Ascending aorta (tissue), 2 donors: ENCODE data around the gene MYOM1. TPM values are rescaled to one million over a fixed set of nuclear protein-coding genes. Genes with fewer than 3 reads are reported as not detected.

Experiments
- DNase-seq, 2 donors: peaks; one replicate each; pipeline ENCODE4 v3.0.0-alpha.2; 2019; ENCODE audit warnings: low spot score in 2 of 2
- H3K27ac ChIP-seq, 2 donors: fragments of 200-600 bp; sonication (generic); one replicate each; pipeline ENCODE4 v1.5.1; 2016 to 2017; ENCODE audit warnings: mild to moderate bottlenecking in 1 of 2
- H3K27me3 ChIP-seq: fragments of 200-600 bp; sonication (generic); one replicate; pipeline ENCODE4 v1.5.1; 2017
- H3K36me3 ChIP-seq, 2 donors: fragments of 200-600 bp; sonication (generic); one replicate each; pipeline ENCODE4 v1.5.1; 2016
- H3K4me1 ChIP-seq, 2 donors: fragments of 200-600 bp; sonication (generic); one replicate each; pipeline ENCODE4 v1.5.1; 2016 to 2017; ENCODE audit warnings: mild to moderate bottlenecking in 1 of 2
- H3K4me3 ChIP-seq, 2 donors: fragments of 200-600 bp; sonication (generic); one replicate each; pipeline ENCODE4 v1.5.1; 2016 to 2017; ENCODE audit warnings: mild to moderate bottlenecking in 1 of 2
- H3K9me3 ChIP-seq, 2 donors: fragments of 200-600 bp; sonication (generic); one replicate each; pipeline ENCODE4 v1.5.1; 2016
- CTCF ChIP-seq, 3 experiments: fragments of 200-600 bp in 2 of 3; fragments of 450-650 bp in 1 of 3; sonication (generic) in 2 of 3; IDR thresholded peaks; one replicate each; pipeline ENCODE4 v1.5.1; 2016 to 2019; ENCODE audit warnings: antibody characterized with exemption in 3 of 3, mild to moderate bottlenecking in 1 of 3, moderate library complexity in 1 of 3
- intact Hi-C: fragments of 100-400 bp; cut with DNase I; formaldehyde crosslinking; loops from one replicate; pipeline ENCODE4 v1.15.1; 2023
- total RNA-seq: library from RNA; depleted of rRNA; stranded (reverse); fragments of >200 nt; gene quantifications from one replicate; pipeline ENCODE4 v1.1.0, GENCODE V29; 2016

MYOM1 gene
- total RNA-seq, 1 donor from 2014 or later: 7.8 TPM

GRCh38 chr18:3097082-3097481, 122.7 kb downstream of the MYOM1 start:
- no peaks in the 10 kb centered on the region for H3K27me3 ChIP-seq

DNA sequence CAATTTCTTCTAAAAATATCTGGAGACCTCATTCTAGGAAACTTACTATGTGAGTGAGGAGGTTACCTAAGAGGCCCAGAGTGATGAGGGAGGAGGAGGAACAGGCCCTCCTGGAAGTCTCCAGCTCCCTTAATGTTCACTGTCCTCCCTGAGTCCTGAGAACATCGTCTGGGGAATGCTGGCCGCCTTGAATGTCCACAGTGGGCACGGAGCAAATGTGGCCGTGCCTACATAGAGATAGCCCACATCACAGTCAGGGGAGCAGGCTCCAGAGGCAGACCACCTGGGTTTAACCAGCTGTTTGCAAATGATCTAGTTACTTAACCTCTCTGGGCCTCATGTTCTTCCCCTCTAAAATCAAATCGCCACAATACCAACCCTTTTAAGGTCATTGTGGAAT, 123.8 kb downstream of the MYOM1 start:
- H3K4me3 ChIP-seq: no peak overlapping the region
- DNase-seq: no peak
- peaks cover 6 to 9% of the 10 kb centered on the region in 2 donors for H3K36me3 ChIP-seq
- TF ChIP-seq CTCF (IDR thresholded peaks at IDR 0.05): no peak
- intact Hi-C loops: no loop called here
- no peaks in the 10 kb centered on the region for H3K9me3 ChIP-seq
- peaks cover 0 to 12% of the 10 kb centered on the region in 2 donors for H3K4me1 ChIP-seq
- H3K27ac ChIP-seq: no peak overlapping the region
- no peaks in the 10 kb centered on the region for H3K27me3 ChIP-seq

More at GRCh38 chr18:3097082-3097481, 122.7 kb downstream of the MYOM1 start:
- intact Hi-C loops: no loop called here
- DNase-seq: no peak
- Histone ChIP-seq H3K4me3 (no peak overlapping the region), H3K4me1 (peaks cover 0 to 12% of the 10 kb centered on the region in 2 donors), H3K27ac (no peak overlapping the region), H3K9me3 (no peaks in the 10 kb centered on the region), H3K36me3 (peaks cover 6 to 9% of the 10 kb centered on the region in 2 donors)
- TF ChIP-seq CTCF (IDR thresholded peaks at IDR 0.05): no peak

GRCh38 chr18:3094338-3094684, 125.5 kb downstream of the MYOM1 start:
- Histone ChIP-seq H3K4me3 (no peak overlapping the region), H3K36me3 (peaks cover 4 to 5% of the 10 kb centered on the region in 2 donors), H3K4me1 (peaks cover 0 to 12% of the 10 kb centered on the region in 2 donors), H3K27me3 (no peaks in the 10 kb centered on the region), H3K9me3 (no peaks in the 10 kb centered on the region), H3K27ac (peak overlapping the region in 1 of 2 donors; percentile 5)
- no peak for DNase-seq
- intact Hi-C loops: no loop called here
- TF ChIP-seq CTCF (IDR thresholded peaks at IDR 0.05): no peak

DNA sequence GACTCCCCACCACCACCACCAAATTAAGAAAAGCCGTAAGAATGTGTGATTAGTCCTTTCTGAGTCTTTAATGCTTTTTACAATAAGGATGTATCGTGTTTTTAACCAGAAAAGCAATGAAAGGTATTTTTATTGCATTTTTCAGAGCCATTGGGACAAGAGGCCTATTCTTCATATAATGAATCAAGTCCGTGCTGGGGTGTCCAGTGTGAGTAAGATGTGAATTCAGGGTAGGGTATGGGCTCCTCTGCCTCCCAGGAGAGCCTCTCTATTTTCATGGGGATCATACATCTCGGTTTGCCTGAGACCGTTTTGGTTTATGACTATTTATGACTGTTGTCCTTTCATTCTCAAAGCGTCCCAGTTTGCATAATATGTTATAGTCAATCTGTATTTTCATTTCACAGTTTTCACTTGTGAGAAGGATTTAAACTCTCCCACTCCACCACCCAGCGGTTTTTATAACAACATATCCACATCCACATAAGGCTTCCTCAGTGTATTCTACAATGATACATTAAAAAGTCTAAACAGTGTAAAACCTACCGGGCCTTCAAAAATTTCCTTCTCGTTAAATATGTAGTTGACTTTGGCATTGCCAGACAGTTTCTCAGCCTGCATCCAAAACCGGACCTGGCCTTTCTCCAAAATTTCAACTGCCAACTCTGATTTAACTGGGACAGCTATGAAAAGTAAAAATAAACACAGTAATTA, 126.0 kb downstream of the MYOM1 start:
- Histone ChIP-seq H3K36me3 (peaks cover 0 to 5% of the 10 kb centered on the region in 2 donors), H3K27me3 (no peaks in the 10 kb centered on the region), H3K27ac (peak overlapping the region; percentile 34 to 63), H3K9me3 (no peaks in the 10 kb centered on the region), H3K4me1 (peaks cover 0 to 12% of the 10 kb centered on the region in 2 donors), H3K4me3 (no peak overlapping the region)
- no peak for TF ChIP-seq CTCF (IDR thresholded peaks at IDR 0.05)
- intact Hi-C loops: no loop called here
- DNase-seq: no peak

GRCh38 chr18:3092727-3093126, 127.0 kb downstream of the MYOM1 start:
- TF ChIP-seq CTCF (IDR thresholded peaks at IDR 0.05): no peak
- Histone ChIP-seq H3K4me3 (no peak overlapping the region), H3K36me3 (peaks cover 0 to 14% of the 10 kb centered on the region in 2 donors), H3K27me3 (no peaks in the 10 kb centered on the region), H3K27ac (no peak overlapping the region), H3K9me3 (no peaks in the 10 kb centered on the region), H3K4me1 (peaks cover 0 to 12% of the 10 kb centered on the region in 2 donors)
- intact Hi-C loops: no loop called here
- no peak for DNase-seq
